ENCODE results near the gene DCAKD. TPM values are rescaled to one million over a fixed set of nuclear protein-coding genes. Genes with fewer than 3 reads are reported as not detected.
A peak's percentile ranks its signal among the peaks of the same experiment; 100 is the strongest.

DCAKD gene
- total and polyA plus RNA-seq, 2 donors (not counting 1 experiment from before 2014, with no cell fraction given), result 21.8 to 41.5 TPM

DNA sequence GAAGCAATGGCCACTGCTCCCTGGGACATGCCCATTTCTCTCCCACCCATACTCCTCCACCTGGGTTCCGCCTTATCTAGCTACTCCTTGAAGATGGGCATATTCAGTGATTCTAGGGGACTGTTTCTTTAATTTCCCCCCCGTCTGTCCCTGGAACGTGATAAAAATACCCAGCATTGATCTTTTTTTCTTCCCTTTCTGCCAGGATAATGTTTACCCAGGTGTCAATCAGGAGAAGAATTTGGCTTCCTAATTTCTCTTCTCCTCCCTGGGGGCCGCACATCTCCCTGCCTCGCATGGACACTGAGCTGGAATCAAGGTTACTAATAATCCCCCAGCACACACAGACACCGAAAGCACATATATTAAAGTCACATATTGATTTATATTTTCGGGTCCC, 35.2 kb downstream of the DCAKD start:
- H3K36me3 ChIP-seq (ENCODE audit: control insufficient read depth, insufficient read depth, low read length), result no peaks in the 10 kb centered on the region
- H2AFZ ChIP-seq (ENCODE audit: low read length), result no peak overlapping the region
- no peaks in the 10 kb centered on the region for H4K20me1 ChIP-seq (ENCODE audit: control insufficient read depth, extremely low read depth, insufficient read depth, low read length)
- H3K9ac ChIP-seq (ENCODE audit: insufficient read depth, low read length), result no peak overlapping the region
- DNase-seq (ENCODE audit: low read depth in 2 of 2), result no peak
- H3K79me2 ChIP-seq (ENCODE audit: control insufficient read depth, insufficient read depth, low read length), result no peaks in the 10 kb centered on the region
- H3K4me2 ChIP-seq (ENCODE audit: extremely low read depth, insufficient read depth, low read length), result no peak overlapping the region
- no peaks in the 10 kb centered on the region for H3K27me3 ChIP-seq (ENCODE audit: control insufficient read depth, insufficient read depth, low read length)
- H3K4me1 ChIP-seq (ENCODE audit: control insufficient read depth, extremely low read depth, insufficient read depth, low read length), result peaks cover 11% of the 10 kb centered on the region
- H3K4me3 ChIP-seq (replicated peaks in 1 of 4; ENCODE audit: control extremely low read depth in 1 of 4, insufficient read depth in 1 of 4, low read depth in 3 of 4, low read length in 4 of 4), result no peak overlapping the region
- TF ChIP-seq EZH2 (IDR thresholded peaks at IDR 0.05; ENCODE audit: low read length, missing control alignments), result no peak
- TF ChIP-seq, protein P1, sequence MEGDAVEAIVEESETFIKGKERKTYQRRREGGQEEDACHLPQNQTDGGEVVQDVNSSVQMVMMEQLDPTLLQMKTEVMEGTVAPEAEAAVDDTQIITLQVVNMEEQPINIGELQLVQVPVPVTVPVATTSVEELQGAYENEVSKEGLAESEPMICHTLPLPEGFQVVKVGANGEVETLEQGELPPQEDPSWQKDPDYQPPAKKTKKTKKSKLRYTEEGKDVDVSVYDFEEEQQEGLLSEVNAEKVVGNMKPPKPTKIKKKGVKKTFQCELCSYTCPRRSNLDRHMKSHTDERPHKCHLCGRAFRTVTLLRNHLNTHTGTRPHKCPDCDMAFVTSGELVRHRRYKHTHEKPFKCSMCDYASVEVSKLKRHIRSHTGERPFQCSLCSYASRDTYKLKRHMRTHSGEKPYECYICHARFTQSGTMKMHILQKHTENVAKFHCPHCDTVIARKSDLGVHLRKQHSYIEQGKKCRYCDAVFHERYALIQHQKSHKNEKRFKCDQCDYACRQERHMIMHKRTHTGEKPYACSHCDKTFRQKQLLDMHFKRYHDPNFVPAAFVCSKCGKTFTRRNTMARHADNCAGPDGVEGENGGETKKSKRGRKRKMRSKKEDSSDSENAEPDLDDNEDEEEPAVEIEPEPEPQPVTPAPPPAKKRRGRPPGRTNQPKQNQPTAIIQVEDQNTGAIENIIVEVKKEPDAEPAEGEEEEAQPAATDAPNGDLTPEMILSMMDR (conservative IDR thresholded peaks at IDR 0.05 in 1 of 2, IDR thresholded peaks at IDR 0.05 in 1 of 2; ENCODE audit: low read depth in 1 of 2, low read length in 2 of 2), result no peak
- no peaks in the 10 kb centered on the region for H3K9me3 ChIP-seq (ENCODE audit: control insufficient read depth, insufficient read depth, low read depth, low read length)
- H3K27ac ChIP-seq (ENCODE audit: insufficient read depth, low read length), result no peak overlapping the region

DNA sequence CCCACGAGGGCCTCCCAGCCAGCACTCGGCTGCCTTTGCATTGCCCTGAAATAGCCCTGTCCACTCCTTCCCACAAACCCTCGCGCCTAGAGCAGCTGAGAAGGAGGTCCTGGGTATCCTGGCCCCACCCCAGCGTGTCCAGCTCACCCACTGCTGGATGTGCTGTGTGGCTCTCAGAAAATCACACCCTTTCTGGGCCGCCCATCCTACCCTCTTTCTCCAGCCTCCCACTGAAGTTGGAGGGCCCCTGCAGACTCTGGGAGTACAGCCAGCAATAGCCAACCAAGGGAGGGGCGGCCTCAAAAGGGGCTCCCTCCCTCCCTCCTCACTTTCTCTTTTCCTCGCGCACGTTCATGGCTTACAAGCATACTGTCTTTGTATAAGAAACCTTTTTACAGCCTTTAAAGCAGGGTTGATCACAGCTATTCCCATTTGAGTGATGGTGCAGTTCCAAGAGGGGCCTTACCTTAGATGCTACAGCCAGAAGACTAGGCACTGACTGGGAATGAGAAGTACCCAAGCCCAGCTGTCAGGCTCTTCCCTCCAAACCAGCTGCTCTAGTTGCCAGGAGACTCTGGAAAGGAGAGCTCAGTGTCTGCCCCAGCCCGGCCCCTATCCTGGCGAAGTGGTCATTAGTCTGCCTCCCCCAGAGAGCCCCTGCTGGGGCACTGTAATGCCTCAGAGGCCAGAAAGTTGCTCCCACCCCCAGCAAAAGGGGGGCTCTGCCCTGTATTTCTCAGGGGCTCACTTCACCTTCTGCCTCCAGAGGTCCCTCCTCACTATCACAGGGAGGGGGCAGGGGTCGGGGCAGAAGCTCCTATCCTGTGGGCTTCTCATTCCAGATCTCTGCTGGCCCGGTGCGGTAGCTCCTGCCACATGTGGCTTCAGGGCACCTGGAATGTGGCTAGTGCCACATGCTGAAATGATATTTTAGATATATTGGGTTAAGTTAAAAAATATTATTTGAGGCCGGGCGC, 38.1 kb downstream of the DCAKD start:
- Histone ChIP-seq H3K27ac (ENCODE audit: insufficient read depth, low read length) (no peak overlapping the region), H3K4me1 (ENCODE audit: control insufficient read depth, extremely low read depth, insufficient read depth, low read length) (peaks cover 4% of the 10 kb centered on the region), H3K9ac (ENCODE audit: insufficient read depth, low read length) (no peak overlapping the region), H2AFZ (ENCODE audit: low read length) (peak overlapping the region; percentile 19), H3K4me3 (replicated peaks in 1 of 4; ENCODE audit: control extremely low read depth in 1 of 4, insufficient read depth in 1 of 4, low read depth in 3 of 4, low read length in 4 of 4) (no peak overlapping the region), H3K4me2 (ENCODE audit: extremely low read depth, insufficient read depth, low read length) (peak overlapping the region; percentile 59), H3K27me3 (ENCODE audit: control insufficient read depth, insufficient read depth, low read length) (no peaks in the 10 kb centered on the region), H3K9me3 (ENCODE audit: control insufficient read depth, insufficient read depth, low read depth, low read length) (no peaks in the 10 kb centered on the region), H3K36me3 (ENCODE audit: control insufficient read depth, insufficient read depth, low read length) (no peaks in the 10 kb centered on the region), H4K20me1 (ENCODE audit: control insufficient read depth, extremely low read depth, insufficient read depth, low read length) (no peaks in the 10 kb centered on the region), H3K79me2 (ENCODE audit: control insufficient read depth, insufficient read depth, low read length) (no peaks in the 10 kb centered on the region)
- TF ChIP-seq EZH2 (IDR thresholded peaks at IDR 0.05; ENCODE audit: low read length, missing control alignments), result no peak
- TF ChIP-seq, protein P1 (conservative IDR thresholded peaks at IDR 0.05 in 1 of 2, IDR thresholded peaks at IDR 0.05 in 1 of 2; ENCODE audit: low read depth in 1 of 2, low read length in 2 of 2), result no peak
- DNase-seq (ENCODE audit: low read depth in 2 of 2), result peak in 1 of 2 donors; percentile 52

DNA sequence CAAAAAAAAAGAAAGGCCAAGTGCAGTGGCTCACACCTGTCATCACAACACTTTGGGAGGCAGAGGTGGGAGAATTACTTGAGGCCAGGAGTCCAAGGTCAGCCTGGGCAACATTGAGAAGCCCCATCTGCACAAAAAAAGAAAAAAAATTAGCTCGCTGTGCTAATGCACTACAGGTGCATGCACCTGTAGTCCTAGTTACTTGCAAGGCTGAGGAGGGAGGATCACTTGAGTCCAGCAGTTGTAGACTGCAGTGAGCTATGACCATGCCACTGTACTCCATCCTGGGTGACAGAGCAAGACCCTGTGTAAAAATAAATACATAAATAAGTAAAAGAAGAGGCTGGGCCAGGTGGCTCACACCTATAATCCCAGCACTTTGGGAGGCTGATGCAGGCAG, 39.7 kb downstream of the DCAKD start:
- Histone ChIP-seq H2AFZ (ENCODE audit: low read length) (no peak overlapping the region), H3K4me3 (replicated peaks in 1 of 4; ENCODE audit: control extremely low read depth in 1 of 4, insufficient read depth in 1 of 4, low read depth in 3 of 4, low read length in 4 of 4) (no peak overlapping the region), H3K79me2 (ENCODE audit: control insufficient read depth, insufficient read depth, low read length) (no peaks in the 10 kb centered on the region), H3K27ac (ENCODE audit: insufficient read depth, low read length) (no peak overlapping the region), H3K9me3 (ENCODE audit: control insufficient read depth, insufficient read depth, low read depth, low read length) (no peaks in the 10 kb centered on the region), H4K20me1 (ENCODE audit: control insufficient read depth, extremely low read depth, insufficient read depth, low read length) (no peaks in the 10 kb centered on the region), H3K27me3 (ENCODE audit: control insufficient read depth, insufficient read depth, low read length) (peaks cover 4% of the 10 kb centered on the region), H3K4me1 (ENCODE audit: control insufficient read depth, extremely low read depth, insufficient read depth, low read length) (peaks cover 4% of the 10 kb centered on the region), H3K4me2 (ENCODE audit: extremely low read depth, insufficient read depth, low read length) (no peak overlapping the region), H3K36me3 (ENCODE audit: control insufficient read depth, insufficient read depth, low read length) (no peaks in the 10 kb centered on the region), H3K9ac (ENCODE audit: insufficient read depth, low read length) (no peak overlapping the region)
- DNase-seq (ENCODE audit: low read depth in 2 of 2), result no peak
- TF ChIP-seq EZH2 (IDR thresholded peaks at IDR 0.05; ENCODE audit: low read length, missing control alignments), result no peak
- TF ChIP-seq, protein P1 (conservative IDR thresholded peaks at IDR 0.05 in 1 of 2, IDR thresholded peaks at IDR 0.05 in 1 of 2; ENCODE audit: low read depth in 1 of 2, low read length in 2 of 2), result no peak

Measured in fibroblast of lung (primary cell).